HepG2 (cell line): Measurements from ENCODE around the gene PSMG3. TPM values are rescaled to one million over a fixed set of nuclear protein-coding genes. Genes with fewer than 3 reads are reported as not detected.
A peak's percentile ranks its signal among the peaks of the same experiment; 100 is the strongest.

Source experiments
- ATAC-seq: fragments of 200-7000 bp; cut with Tn5 transposase; 3 replicates; pipeline ENCODE4 v1.9.1; 2020; ENCODE audit warnings: mild to moderate bottlenecking, moderate library complexity
- BruUV-seq: library from RNA; stranded (reverse); fragments of 400-500 nt; replicated peaks from 2 replicates; lab custom pipeline; 2021; lab: Mats Ljungman, UMichigan
- CTCF ChIA-PET: fragments of 300-600 bp; formaldehyde crosslinking; extraction: SDS; loops from one replicate; lab custom pipeline; 2021; ENCODE audit warnings: low total read pairs, inconsistent platforms, low intra/inter-chr PET ratio; lab: Yijun Ruan, JAX
- POLR2A ChIA-PET: fragments of 350-600 bp; sonication (Branson Sonifier 250); formaldehyde crosslinking; loops from one replicate; lab custom pipeline; 2020; ENCODE audit warnings: antibody characterized with exemption, inconsistent platforms; lab: Yijun Ruan, JAX
- DNase-seq: peaks from one replicate; pipeline ENCODE4 v3.0.0-alpha.2; 2015; ENCODE audit warnings: low spot score
- FAIRE-seq: peaks from 3 replicates; lab custom pipeline; 2011; peaks lifted over from hg19 to GRCh38; lab: Jason Lieb, UNC
- H2AFZ ChIP-seq: one replicate; pipeline ENCODE4 v1.6.1; 2011; ENCODE audit warnings: low read length, inconsistent platforms
- H3K27ac ChIP-seq: fragments of 300-600 bp; 3 replicates; pipeline ENCODE4 v1.8.0; 2011; ENCODE audit warnings: mixed run types, mild to moderate bottlenecking, mixed read lengths, low read length, inconsistent platforms; ENCODE audit not compliant: insufficient read depth; ENCODE audit errors: extremely low read length
- H3K27me3 ChIP-seq, 2 experiments: fragments of 200-600 bp in 1 of 2; 2 replicates in 1 of 2; 3 replicates in 1 of 2; pipeline versions ENCODE4 v1.6.0 to v1.8.0; 2011; ENCODE audit warnings: low read length in 2 of 2, mild to moderate bottlenecking in 2 of 2, moderate library complexity in 2 of 2, inconsistent platforms in 1 of 2; ENCODE audit not compliant: insufficient read depth in 2 of 2, control insufficient read depth in 1 of 2
- H3K36me3 ChIP-seq, 2 experiments: fragments of 200-600 bp in 1 of 2; replicated peaks in 1 of 2; 2 replicates in 1 of 2; 3 replicates in 1 of 2; pipeline versions ENCODE4 v1.5.1 to v1.8.0; 2011; ENCODE audit warnings: low read length in 2 of 2, inconsistent platforms in 1 of 2; ENCODE audit not compliant: insufficient read depth in 2 of 2, control insufficient read depth in 1 of 2
- H3K4me1 ChIP-seq: 2 replicates; pipeline ENCODE4 v1.5.1; 2012; ENCODE audit warnings: low read length, inconsistent platforms; ENCODE audit not compliant: insufficient read depth
- H3K4me2 ChIP-seq: 2 replicates; pipeline ENCODE4 v1.6.0; 2011; ENCODE audit warnings: low read depth, low read length, inconsistent platforms
- H3K4me3 ChIP-seq, 3 experiments: fragments of 200-600 bp in 1 of 3; sonication (generic), shearing (Covaris generic) in 1 of 3; replicated peaks in 1 of 3; 2 replicates each; pipeline ENCODE4 v1.5.1; 2011 to 2016; ENCODE audit warnings: low read length in 3 of 3, inconsistent platforms in 2 of 3, low read depth in 2 of 3, mild to moderate bottlenecking in 2 of 3, control low read depth in 1 of 3, mixed read lengths in 1 of 3; ENCODE audit not compliant: insufficient read depth in 1 of 3
- H3K79me2 ChIP-seq: one replicate; pipeline ENCODE4 v1.6.1; 2011; ENCODE audit warnings: low read length, inconsistent platforms; ENCODE audit not compliant: insufficient read depth
- H3K9ac ChIP-seq: 2 replicates; pipeline ENCODE4 v1.6.0; 2011; ENCODE audit warnings: mild to moderate bottlenecking, low read depth, low read length, inconsistent platforms; ENCODE audit not compliant: insufficient read depth
- H3K9me3 ChIP-seq: 2 replicates; pipeline ENCODE4 v1.5.1; 2012; ENCODE audit warnings: mild to moderate bottlenecking, low read length
- H4K20me1 ChIP-seq: 2 replicates; pipeline ENCODE4 v1.6.0; 2011; ENCODE audit warnings: inconsistent platforms, mild to moderate bottlenecking, low read length, moderate library complexity; ENCODE audit not compliant: insufficient read depth
- BHLHE40 ChIP-seq: IDR thresholded peaks from 2 replicates; pipeline ENCODE4 v1.6.1; 2011; ENCODE audit warnings: low read length, improper control_type of control experiment
- GABPB1 ChIP-seq: IDR thresholded peaks from 2 replicates; pipeline ENCODE4 v1.6.1; 2016; ENCODE audit warnings: mild to moderate bottlenecking, missing genetic modification reagents, moderate library complexity, missing compliant biosample characterization
- JUND ChIP-seq: sonication (generic); formaldehyde crosslinking; IDR thresholded peaks from 2 replicates; pipeline ENCODE4 v1.8.0; 2022; ENCODE audit warnings: mild to moderate bottlenecking, missing genetic modification reagents
- NR2C2 ChIP-seq: sonication (generic); formaldehyde crosslinking; IDR thresholded peaks from 2 replicates; pipeline ENCODE4 v1.4.0; 2020; ENCODE audit warnings: missing genetic modification reagents, mild to moderate bottlenecking, moderate library complexity, borderline replicate concordance
- SALL1 ChIP-seq: sonication (generic); formaldehyde crosslinking; IDR thresholded peaks from 2 replicates; pipeline ENCODE4 v1.8.0; 2022; ENCODE audit warnings: mild to moderate bottlenecking, missing genetic modification reagents
- SAP130 ChIP-seq: IDR thresholded peaks from 2 replicates; pipeline ENCODE4 v1.6.1; 2016; ENCODE audit warnings: low read depth
- TEAD3 ChIP-seq: optimal IDR thresholded peaks from 2 replicates; pipeline ENCODE3; 2016; ENCODE audit warnings: borderline replicate concordance
- ZFX ChIP-seq: sonication (generic); formaldehyde crosslinking; IDR thresholded peaks from 2 replicates; pipeline ENCODE4 v1.4.0; 2020; ENCODE audit warnings: mild to moderate bottlenecking, low read depth, missing genetic modification reagents, moderate library complexity
- ZSCAN22 ChIP-seq: sonication (generic); formaldehyde crosslinking; IDR thresholded peaks from 2 replicates; pipeline ENCODE4 v1.4.0; 2020; ENCODE audit warnings: mild to moderate bottlenecking, missing genetic modification reagents
- WGBS: methylation state at CpG from one replicate; pipeline ENCODE4 v1.1.6; 2017; ENCODE audit warnings: low lambda C conversion rate; 5-methylcytosine and 5-hydroxymethylcytosine counted together
- in situ Hi-C: cut with HindIII; loops from 2 replicates; pipeline ENCODE4 v1.10.0; 2017; ENCODE audit warnings: low pct_unique_long_range_greater_than_20kb; ENCODE audit not compliant: extremely low pct_ligation_motif_present
- intact Hi-C: fragments of 100-400 bp; cut with micrococcal nuclease; formaldehyde crosslinking; loops from one replicate; pipeline ENCODE4 v1.10.0; 2022; ENCODE audit not compliant: unreplicated experiment
- polyA plus RNA-seq, 8 experiments: library from polyadenylated mRNA; depleted of rRNA in 3 of 8; stranded (reverse) in 7 of 8; unstranded in 1 of 8; fragments of >200 nt; fragmentation: Illumina TruSeq in 4 of 8; extraction: Trizol in 4 of 8; gene quantifications; 2 replicates each; pipeline versions ENCODE4 v1.2.1 to v1.2.3, GENCODE V29; 2011 to 2016; ENCODE audit warnings: low read depth in 4 of 8, missing spikeins in 1 of 8, mixed read lengths in 1 of 8; ENCODE audit not compliant: insufficient read depth in 1 of 8
- total RNA-seq, 5 experiments: library from RNA; depleted of rRNA; stranded (reverse); fragments of >200 nt; fragmentation: Illumina TruSeq; extraction: Trizol; gene quantifications; 2 replicates each; pipeline ENCODE4 v1.2.3, GENCODE V29; 2016; ENCODE audit warnings: low read depth in 1 of 5
- TF ChIP-seq, protein P1 (sequence below): sonication (generic); formaldehyde crosslinking; IDR thresholded peaks from 2 replicates; pipeline ENCODE4 v1.4.0; 2020; ENCODE audit warnings: mild to moderate bottlenecking, missing genetic modification reagents
- TF ChIP-seq, protein P2 (sequence below): sonication (generic); formaldehyde crosslinking; IDR thresholded peaks from 2 replicates; pipeline ENCODE4 v1.5.1; 2020; ENCODE audit warnings: mild to moderate bottlenecking, missing genetic modification reagents, moderate library complexity
- TF ChIP-seq, protein P3 (sequence below): fragments of 450-650 bp; IDR thresholded peaks from 2 replicates; pipeline ENCODE4 v1.6.1; 2016

Gene PSMG3
- total and polyA plus RNA-seq, 2 of the 13 experiments (the other 11 are each of a cell fraction or from before 2014, with no cell fraction given), result 29.6 to 48.4 TPM

DNA sequence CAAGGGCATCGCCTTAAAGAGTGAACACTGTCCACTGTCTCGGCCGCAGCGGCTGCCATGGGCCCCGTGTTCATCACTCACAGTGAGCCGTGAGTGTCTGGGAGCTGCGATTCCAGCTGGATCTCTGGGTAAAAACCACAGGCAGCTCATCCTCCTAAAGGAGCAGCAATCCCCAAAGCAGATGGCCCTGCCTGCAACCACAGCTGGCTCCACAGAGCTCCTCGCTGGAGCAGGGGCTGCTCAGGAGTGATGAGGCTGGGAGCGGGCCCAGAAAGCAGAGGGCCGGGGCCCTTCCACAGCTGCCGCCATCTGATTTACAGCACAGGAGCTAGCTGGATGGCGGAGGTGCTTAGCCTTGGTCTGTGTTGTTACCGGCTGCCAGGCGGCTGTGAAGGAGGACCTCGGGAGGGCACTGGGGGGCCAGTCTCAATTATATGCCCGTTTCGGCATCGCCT lies 7.2 kb downstream of the PSMG3 start:
- H3K27ac ChIP-seq, result no peak overlapping the region
- ATAC-seq (no peak), DNase-seq (no peak)
- BruUV-seq, result no TSS peak
- no peak overlapping the region for H3K9ac ChIP-seq
- no peak overlapping the region for H2AFZ ChIP-seq
- in situ Hi-C loops, result no loop called here
- H3K27me3 ChIP-seq, result peaks cover 8 to 15% of the 10 kb centered on the region in 2 experiments; a peak in 2 of 5 replicates
- peaks cover 44% of the 10 kb centered on the region for H3K4me1 ChIP-seq
- TF ChIP-seq NR2C2 (CRISPR knock-in tag) (0 out of 2 replicates have a peak, but pooled peaks have one; percentile 0), ZSCAN22 (CRISPR knock-in tag) (peak; percentile 91)
- TF ChIP-seq, protein P1, sequence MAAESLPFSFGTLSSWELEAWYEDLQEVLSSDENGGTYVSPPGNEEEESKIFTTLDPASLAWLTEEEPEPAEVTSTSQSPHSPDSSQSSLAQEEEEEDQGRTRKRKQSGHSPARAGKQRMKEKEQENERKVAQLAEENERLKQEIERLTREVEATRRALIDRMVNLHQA (CRISPR knock-in tag), result no peak
- TF ChIP-seq, all 625 proteins: peak for 2
- intact Hi-C loops, result no loop called here
- no peak overlapping the region for H3K4me3 ChIP-seq
- ChIA-PET CTCF (no interaction called here), POLR2A (no interaction called here)
- no peaks in the 10 kb centered on the region for H3K9me3 ChIP-seq
- peaks cover 2 to 10% of the 10 kb centered on the region in 2 experiments; a peak in 2 of 5 replicates for H3K36me3 ChIP-seq
- WGBS, result 37% methylated on average over 10 of the region's 18 CpGs
- FAIRE-seq, result no peak
- no peaks in the 10 kb centered on the region for H3K79me2 ChIP-seq
- H3K4me2 ChIP-seq, result no peak overlapping the region
- no peaks in the 10 kb centered on the region for H4K20me1 ChIP-seq

DNA sequence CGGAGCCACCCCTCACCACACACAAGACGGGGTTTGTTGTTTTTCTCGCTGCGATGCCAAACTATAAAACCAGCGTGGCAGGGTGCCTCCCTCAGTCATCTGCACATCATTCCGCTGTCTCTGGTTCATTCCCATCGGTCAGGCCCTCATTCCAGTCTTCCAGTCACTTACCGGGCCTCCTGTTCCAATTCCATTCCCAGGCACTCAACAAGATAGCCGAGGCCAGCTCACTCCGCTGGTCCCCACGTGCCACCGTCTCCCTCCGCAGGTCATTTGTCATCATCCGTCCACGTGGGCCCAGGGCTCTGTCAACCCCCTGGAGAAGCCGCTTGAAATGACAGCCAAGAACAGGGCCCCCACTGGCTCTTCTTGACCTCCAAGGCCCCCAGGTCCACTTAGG lies 7.7 kb downstream of the PSMG3 start:
- ATAC-seq, result no peak
- Histone ChIP-seq H3K27me3 (peaks cover 8 to 15% of the 10 kb centered on the region in 2 experiments; a peak in 2 of 5 replicates), H3K9me3 (no peaks in the 10 kb centered on the region), H3K4me1 (peaks cover 39% of the 10 kb centered on the region), H3K4me3 (no peak overlapping the region), H4K20me1 (no peaks in the 10 kb centered on the region), H3K9ac (no peak overlapping the region), H3K4me2 (peak overlapping the region; percentile 19; the same call in 1 of the 2 replicates), H2AFZ (no peak overlapping the region), H3K27ac (no peak overlapping the region), H3K79me2 (no peaks in the 10 kb centered on the region), H3K36me3 (0 out of 5 replicates have a peak, but pooled peaks cover 0 to 5% of the 10 kb centered on the region in 2 experiments)
- no peak for FAIRE-seq
- ChIA-PET CTCF (no interaction called here), POLR2A (no interaction called here)
- WGBS, result 29% methylated on average over 16 of the region's 16 CpGs
- in situ Hi-C loops, result no loop called here
- no TSS peak for BruUV-seq
- no peak for DNase-seq
- intact Hi-C loops, result no loop called here
- TF ChIP-seq NR2C2 (CRISPR knock-in tag) (0 out of 2 replicates have a peak, but pooled peaks have one; percentile 21), ZFX (CRISPR knock-in tag) (0 out of 2 replicates have a peak, but pooled peaks have one; percentile 21), BHLHE40 (peak; percentile 58), GABPB1 (CRISPR knock-in tag) (peak; percentile 38; the same call in 1 of the 2 replicates), JUND (CRISPR knock-in tag) (no peak), SALL1 (CRISPR knock-in tag) (no peak; the same call in 1 of the 2 replicates), SAP130 (CRISPR knock-in tag) (peak; percentile 37), TEAD3 (CRISPR knock-in tag) (no peak)
- TF ChIP-seq, protein P2, sequence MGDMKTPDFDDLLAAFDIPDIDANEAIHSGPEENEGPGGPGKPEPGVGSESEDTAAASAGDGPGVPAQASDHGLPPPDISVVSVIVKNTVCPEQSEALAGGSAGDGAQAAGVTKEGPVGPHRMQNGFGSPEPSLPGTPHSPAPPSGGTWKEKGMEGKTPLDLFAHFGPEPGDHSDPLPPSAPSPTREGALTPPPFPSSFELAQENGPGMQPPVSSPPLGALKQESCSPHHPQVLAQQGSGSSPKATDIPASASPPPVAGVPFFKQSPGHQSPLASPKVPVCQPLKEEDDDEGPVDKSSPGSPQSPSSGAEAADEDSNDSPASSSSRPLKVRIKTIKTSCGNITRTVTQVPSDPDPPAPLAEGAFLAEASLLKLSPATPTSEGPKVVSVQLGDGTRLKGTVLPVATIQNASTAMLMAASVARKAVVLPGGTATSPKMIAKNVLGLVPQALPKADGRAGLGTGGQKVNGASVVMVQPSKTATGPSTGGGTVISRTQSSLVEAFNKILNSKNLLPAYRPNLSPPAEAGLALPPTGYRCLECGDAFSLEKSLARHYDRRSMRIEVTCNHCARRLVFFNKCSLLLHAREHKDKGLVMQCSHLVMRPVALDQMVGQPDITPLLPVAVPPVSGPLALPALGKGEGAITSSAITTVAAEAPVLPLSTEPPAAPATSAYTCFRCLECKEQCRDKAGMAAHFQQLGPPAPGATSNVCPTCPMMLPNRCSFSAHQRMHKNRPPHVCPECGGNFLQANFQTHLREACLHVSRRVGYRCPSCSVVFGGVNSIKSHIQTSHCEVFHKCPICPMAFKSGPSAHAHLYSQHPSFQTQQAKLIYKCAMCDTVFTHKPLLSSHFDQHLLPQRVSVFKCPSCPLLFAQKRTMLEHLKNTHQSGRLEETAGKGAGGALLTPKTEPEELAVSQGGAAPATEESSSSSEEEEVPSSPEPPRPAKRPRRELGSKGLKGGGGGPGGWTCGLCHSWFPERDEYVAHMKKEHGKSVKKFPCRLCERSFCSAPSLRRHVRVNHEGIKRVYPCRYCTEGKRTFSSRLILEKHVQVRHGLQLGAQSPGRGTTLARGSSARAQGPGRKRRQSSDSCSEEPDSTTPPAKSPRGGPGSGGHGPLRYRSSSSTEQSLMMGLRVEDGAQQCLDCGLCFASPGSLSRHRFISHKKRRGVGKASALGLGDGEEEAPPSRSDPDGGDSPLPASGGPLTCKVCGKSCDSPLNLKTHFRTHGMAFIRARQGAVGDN (CRISPR knock-in tag), result peak; percentile 75
- TF ChIP-seq, protein P3, sequence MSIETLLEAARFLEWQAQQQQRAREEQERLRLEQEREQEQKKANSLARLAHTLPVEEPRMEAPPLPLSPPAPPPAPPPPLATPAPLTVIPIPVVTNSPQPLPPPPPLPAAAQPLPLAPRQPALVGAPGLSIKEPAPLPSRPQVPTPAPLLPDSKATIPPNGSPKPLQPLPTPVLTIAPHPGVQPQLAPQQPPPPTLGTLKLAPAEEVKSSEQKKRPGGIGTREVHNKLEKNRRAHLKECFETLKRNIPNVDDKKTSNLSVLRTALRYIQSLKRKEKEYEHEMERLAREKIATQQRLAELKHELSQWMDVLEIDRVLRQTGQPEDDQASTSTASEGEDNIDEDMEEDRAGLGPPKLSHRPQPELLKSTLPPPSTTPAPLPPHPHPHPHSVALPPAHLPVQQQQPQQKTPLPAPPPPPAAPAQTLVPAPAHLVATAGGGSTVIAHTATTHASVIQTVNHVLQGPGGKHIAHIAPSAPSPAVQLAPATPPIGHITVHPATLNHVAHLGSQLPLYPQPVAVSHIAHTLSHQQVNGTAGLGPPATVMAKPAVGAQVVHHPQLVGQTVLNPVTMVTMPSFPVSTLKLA, result peak; percentile 48; the same call in 1 of the 2 replicates
